ENCODE data around the gene TTC9B. TPM values are rescaled to one million over a fixed set of nuclear protein-coding genes. Genes with fewer than 3 reads are reported as not detected.

Gene TTC9B
- total and polyA plus RNA-seq, 2 experiments from 2014 or later: 0.63 to 1.0 TPM

- Mint-ChIP-seq H3K9me3 (no peaks in the 10 kb centered on the region; the same call in 2 of the 3 replicates), H3K27ac (no peak overlapping the region), H3K27me3 (ENCODE audit: insufficient read depth, low read depth, poor library complexity) (peaks cover 29% of the 10 kb centered on the region), H3K36me3 (ENCODE audit: low read depth) (no peaks in the 10 kb centered on the region), H3K4me3 (peak overlapping the region; percentile 58), H3K4me1 (peaks cover 9% of the 10 kb centered on the region)
- no peak for TF ChIP-seq ETS1 (IDR thresholded peaks at IDR 0.05)
- no peak for TF ChIP-seq EZH2 (IDR thresholded peaks at IDR 0.05; ENCODE audit: low read depth, unreplicated experiment)
- no peak for TF ChIP-seq JUNB (IDR thresholded peaks at IDR 0.05; ENCODE audit: unreplicated experiment)
- TF ChIP-seq CTCF (conservative IDR thresholded peaks at IDR 0.05; ENCODE audit: low read depth in 2 of 2): no peak
- TF ChIP-seq ZNF462 (CRISPR knock-in tag; IDR thresholded peaks at IDR 0.05): no peak
- TF ChIP-seq CREB1 (CRISPR knock-in tag; IDR thresholded peaks at IDR 0.05; ENCODE audit: low read depth): no peak
- TF ChIP-seq EZH2phosphoT487 (IDR thresholded peaks at IDR 0.05; ENCODE audit: unreplicated experiment): no peak
- TF ChIP-seq NANOG (IDR thresholded peaks at IDR 0.05; ENCODE audit: borderline replicate concordance): no peak
- no peak for TF ChIP-seq REST (IDR thresholded peaks at IDR 0.05; ENCODE audit: unreplicated experiment)
- TF ChIP-seq ZNF331 (CRISPR knock-in tag; IDR thresholded peaks at IDR 0.05; ENCODE audit: low read depth): no peak
- no peak for TF ChIP-seq POLR2AphosphoS5 (IDR thresholded peaks at IDR 0.05; ENCODE audit: low read depth)
- no peak for TF ChIP-seq STAT1 (IDR thresholded peaks at IDR 0.05; ENCODE audit: unreplicated experiment)
- no peak for TF ChIP-seq ZNF114 (CRISPR knock-in tag; IDR thresholded peaks at IDR 0.05)
- no peaks in the 10 kb centered on the region for H3K9me2 ChIP-seq (ENCODE audit: insufficient read depth)
- no peak for ATAC-seq
- H3K79me2 ChIP-seq (replicated peaks; ENCODE audit: insufficient read depth): no peaks in the 10 kb centered on the region
- 0 out of 2 replicates have a peak, but pooled peaks cover 3% of the 10 kb centered on the region for H4K20me1 ChIP-seq (replicated peaks; ENCODE audit: insufficient read depth)
- H3K4me2 ChIP-seq: peak overlapping the region; percentile 84
- no peak for DNase-seq (ENCODE audit: low spot score)
- H3K4me1 ChIP-seq (ENCODE audit: insufficient read depth): no peaks in the 10 kb centered on the region; the same call in 1 of the 2 replicates
- H3F3A ChIP-seq (replicated peaks; ENCODE audit: low read depth): 0 out of 2 replicates have a peak, but pooled peaks cover 9% of the 10 kb centered on the region
- H3K27ac ChIP-seq (ENCODE audit: low read depth): no peak overlapping the region
- H3K27me3 ChIP-seq (ENCODE audit: insufficient read depth): peaks cover 11% of the 10 kb centered on the region; the same call in 1 of the 2 replicates
- H2AFZ ChIP-seq: no peak overlapping the region
- H3K36me3 ChIP-seq (ENCODE audit: insufficient read depth): no peaks in the 10 kb centered on the region
- H3K4me3 ChIP-seq: peak overlapping the region; percentile 57
These were observed 1.5 kb downstream of the TTC9B start for GRCh38 chr19:40216777-40217026.
